Skin epidermis (tissue), 12 donors: ENCODE measurements around the gene VANGL2.

ENCODE experiments used
- H3K27ac ChIP-seq, 21 experiments: fragments of 200-600 bp; sonication (generic) in 11 of 21; one replicate each; pipeline ENCODE4 v1.5.0; 2020; ENCODE audit warnings: mild to moderate bottlenecking in 3 of 21, inconsistent platforms in 2 of 21, moderate library complexity in 2 of 21
- H3K4me3 ChIP-seq, 7 experiments: fragments of 200-600 bp; sonication (generic) in 2 of 7; one replicate each; pipeline ENCODE4 v1.5.0; 2020; ENCODE audit warnings: inconsistent platforms in 2 of 7, mild to moderate bottlenecking in 2 of 7, moderate library complexity in 1 of 7

The VANGL2 gene

DNA sequence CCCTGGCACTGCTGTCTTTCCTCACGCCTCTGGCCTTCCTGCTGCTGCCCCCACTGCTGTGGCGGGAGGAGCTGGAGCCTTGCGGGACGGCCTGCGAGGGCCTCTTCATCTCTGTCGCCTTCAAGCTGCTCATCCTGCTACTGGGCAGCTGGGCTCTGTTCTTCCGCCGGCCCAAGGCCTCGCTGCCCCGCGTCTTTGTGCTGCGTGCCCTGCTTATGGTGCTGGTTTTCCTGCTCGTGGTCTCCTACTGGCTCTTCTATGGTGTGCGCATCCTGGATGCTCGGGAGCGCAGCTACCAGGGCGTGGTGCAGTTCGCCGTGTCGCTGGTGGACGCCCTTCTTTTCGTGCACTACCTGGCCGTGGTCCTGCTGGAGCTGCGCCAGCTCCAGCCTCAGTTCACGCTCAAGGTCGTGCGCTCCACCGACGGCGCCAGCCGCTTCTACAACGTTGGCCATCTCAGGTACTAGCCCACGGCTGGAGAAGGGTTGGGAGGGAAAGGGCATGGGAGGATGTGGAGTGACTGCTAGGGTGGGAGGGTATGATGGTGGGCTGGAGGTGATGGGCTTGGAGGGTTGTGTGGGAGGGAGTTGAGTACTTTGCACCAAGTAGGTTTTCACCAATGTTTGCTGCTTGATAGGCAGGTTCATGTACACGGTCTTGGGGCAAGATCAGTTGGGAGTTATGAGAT is 18.9 kb downstream of the VANGL2 start:
- Histone ChIP-seq H3K4me3 (no peak overlapping the region), H3K27ac (no peak overlapping the region)

GRCh38 chr1:160419838-160420169 is 19.4 kb downstream of the VANGL2 start:
- Histone ChIP-seq H3K4me3 (no peak overlapping the region), H3K27ac (no peak overlapping the region)

GRCh38 chr1:160420881-160421842 is 20.8 kb downstream of the VANGL2 start:
- H3K4me3 ChIP-seq, result no peak overlapping the region

DNA sequence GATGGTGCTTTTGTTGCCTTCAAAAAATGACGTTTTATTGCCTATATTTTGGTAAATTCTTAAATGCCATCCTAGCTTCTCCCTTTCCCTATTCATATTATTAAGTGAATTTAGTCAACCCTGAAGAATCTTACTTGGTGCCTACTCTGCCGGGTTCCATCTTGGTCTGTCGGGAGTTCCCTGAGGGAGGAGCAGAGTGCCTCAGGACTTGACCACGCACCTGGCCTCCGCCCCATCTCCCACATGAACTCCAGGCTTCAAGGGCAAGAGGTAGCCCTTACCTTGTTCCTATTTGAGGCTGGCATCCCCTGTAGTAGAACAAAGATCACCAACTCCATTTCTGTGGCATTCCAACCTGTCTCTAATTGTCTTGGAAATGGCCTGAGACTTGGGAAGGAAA is 21.5 kb downstream of the VANGL2 start:
- Histone ChIP-seq H3K27ac (no peak overlapping the region), H3K4me3 (no peak overlapping the region)

More at GRCh38 chr1:160420881-160421842, 20.8 kb downstream of the VANGL2 start:
- H3K27ac ChIP-seq, result no peak overlapping the region

DNA sequence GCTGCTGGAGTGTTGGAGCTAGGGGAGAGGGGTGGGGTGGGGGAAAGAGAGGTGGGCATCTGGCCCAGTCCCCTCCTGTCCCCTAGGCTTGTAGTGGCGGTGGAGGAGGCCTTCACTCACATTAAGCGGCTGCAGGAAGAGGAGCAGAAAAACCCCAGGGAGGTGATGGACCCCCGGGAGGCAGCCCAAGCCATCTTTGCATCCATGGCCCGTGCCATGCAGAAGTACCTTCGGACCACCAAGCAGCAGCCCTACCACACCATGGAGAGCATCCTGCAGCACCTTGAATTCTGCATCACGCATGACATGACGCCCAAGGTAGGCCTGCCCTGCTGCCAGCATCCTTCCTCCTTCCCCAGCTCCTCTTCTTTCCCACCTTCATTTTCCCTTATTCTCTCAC is 23.6 kb downstream of the VANGL2 start:
- no peak overlapping the region for H3K4me3 ChIP-seq
- no peak overlapping the region for H3K27ac ChIP-seq

GRCh38 chr1:160425847-160426246 is 25.5 kb downstream of the VANGL2 start:
- Histone ChIP-seq H3K27ac (no peak overlapping the region), H3K4me3 (no peak overlapping the region)

DNA sequence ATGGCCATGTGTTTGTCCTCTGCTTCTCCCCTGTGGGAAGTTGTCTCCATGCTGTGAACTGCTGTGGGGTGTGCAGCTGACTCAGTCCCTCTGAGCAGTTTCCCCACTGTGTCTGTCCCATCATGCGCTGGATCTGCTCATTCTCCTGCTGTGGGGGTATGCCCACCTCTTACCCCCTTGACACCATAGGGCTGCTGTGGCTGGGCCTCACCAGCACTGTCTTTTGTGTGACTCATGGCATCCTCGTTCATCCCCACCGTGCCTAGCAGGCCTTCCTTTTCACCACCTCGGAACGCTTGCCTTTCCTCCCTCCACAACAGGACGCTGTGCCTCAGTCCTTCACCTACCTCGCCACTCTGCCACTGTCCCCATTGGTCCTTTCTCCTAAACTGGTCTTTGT is 27.3 kb downstream of the VANGL2 start:
- Histone ChIP-seq H3K27ac (peak overlapping the region in 1 of 21 experiments; percentile 84), H3K4me3 (no peak overlapping the region)

DNA sequence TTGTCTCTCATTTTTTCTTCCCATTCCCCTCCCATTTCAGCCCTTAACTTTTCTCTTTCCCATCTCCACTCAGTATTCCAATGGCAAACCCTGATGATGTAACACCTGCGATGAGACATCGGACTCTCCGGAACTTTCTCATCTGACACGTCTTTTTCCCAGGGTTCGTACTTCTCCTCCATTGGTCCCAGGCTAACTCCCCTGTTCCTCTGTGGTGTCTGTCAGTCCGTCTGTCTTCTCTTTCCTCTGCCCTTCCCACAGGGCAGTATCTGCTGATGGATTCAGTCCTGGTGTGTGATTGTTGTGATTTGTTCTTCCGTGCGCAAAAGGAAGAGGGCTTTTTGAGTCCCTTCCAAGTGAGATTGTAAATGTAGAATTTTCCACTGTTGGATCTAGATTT is 27.7 kb downstream of the VANGL2 start:
- Histone ChIP-seq H3K27ac (peak overlapping the region in 4 of 21 experiments; percentile 24 to 84 (median 73)), H3K4me3 (no peak overlapping the region)

- peak overlapping the region in 13 of 21 experiments; percentile 14 to 84 (median 64) for H3K27ac ChIP-seq
These were observed 28.3 kb downstream of the VANGL2 start for GRCh38 chr1:160428655-160429054.

DNA sequence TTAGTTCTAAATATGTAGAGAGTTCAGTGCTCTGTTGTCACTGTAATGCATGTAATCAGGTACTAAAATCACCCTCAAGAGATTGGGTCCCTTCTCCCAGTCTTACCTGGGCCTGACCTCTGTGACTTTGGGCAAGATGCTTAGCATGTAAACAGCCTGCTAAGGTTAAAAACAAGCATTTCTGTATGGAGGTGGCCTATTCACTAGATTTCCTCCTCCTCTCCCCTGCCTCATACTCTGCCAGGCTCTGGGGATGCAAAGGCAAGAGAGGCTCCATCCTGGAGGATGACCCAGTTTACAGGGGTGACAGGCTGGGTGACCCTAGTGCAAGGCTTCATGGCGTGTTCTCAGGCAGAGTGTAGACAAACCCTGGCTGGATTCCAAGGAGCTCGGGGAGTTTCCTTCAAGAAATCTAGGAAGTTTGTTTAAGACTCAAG is 28.8 kb downstream of the VANGL2 start:
- H3K4me3 ChIP-seq, result no peak overlapping the region
- peak overlapping the region in 14 of 21 experiments; percentile 14 to 84 (median 64) for H3K27ac ChIP-seq

More at GRCh38 chr1:160428655-160429054, 28.3 kb downstream of the VANGL2 start:
- H3K4me3 ChIP-seq, result no peak overlapping the region

GRCh38 chr1:160429702-160430535 is 29.6 kb downstream of the VANGL2 start:
- peak overlapping the region in 15 of 21 experiments; percentile 14 to 84 (median 64) for H3K27ac ChIP-seq

DNA sequence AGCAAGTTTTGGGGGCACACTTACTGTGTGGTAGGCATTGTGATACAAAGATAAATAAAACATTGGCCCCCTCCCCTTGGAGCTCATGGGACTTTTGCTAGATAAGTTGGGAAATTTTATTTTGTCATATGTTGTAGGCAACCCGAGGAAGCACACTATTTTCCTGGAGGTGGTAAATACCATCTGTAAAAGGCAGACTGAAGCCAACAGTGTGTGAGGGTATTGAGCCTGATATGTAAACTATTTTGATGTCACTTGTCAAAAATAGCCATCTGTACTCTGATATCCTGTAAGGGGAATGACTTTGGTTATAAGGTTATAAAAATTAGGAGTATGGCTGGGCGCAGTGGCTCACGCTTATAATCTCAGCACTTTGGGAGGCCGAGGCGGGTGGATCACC is 30.6 kb downstream of the VANGL2 start:
- Histone ChIP-seq H3K4me3 (no peak overlapping the region), H3K27ac (peak overlapping the region in 5 of 21 experiments; percentile 4 to 84 (median 24))

More at GRCh38 chr1:160429702-160430535, 29.6 kb downstream of the VANGL2 start:
- no peak overlapping the region for H3K4me3 ChIP-seq

DNA sequence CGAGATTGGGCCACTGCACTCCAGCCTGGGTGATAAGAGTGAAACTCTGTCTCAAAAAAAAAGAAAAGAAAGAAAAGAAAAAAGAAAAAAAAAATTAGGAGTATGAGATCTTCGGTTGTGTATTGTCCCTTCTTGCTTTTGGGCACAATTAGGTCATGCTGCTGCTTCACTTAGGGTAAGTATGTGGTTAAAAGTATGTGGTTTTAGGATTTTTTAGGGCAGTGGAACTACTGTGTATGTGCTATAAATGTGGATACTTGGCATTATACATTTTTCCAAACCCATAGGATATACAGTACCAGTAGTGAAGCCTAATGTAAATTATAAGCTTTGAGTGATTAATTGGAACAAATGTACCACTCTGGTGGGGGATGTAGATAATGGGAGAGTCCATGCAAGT is 31.2 kb downstream of the VANGL2 start:
- no peak overlapping the region for H3K4me3 ChIP-seq
- peak overlapping the region in 5 of 21 experiments; percentile 4 to 80 (median 68) for H3K27ac ChIP-seq

- Histone ChIP-seq H3K27ac (peak overlapping the region in 8 of 21 experiments; percentile 19 to 80 (median 48)), H3K4me3 (no peak overlapping the region)
These were observed 32.0 kb downstream of the VANGL2 start for GRCh38 chr1:160432371-160432786.

DNA sequence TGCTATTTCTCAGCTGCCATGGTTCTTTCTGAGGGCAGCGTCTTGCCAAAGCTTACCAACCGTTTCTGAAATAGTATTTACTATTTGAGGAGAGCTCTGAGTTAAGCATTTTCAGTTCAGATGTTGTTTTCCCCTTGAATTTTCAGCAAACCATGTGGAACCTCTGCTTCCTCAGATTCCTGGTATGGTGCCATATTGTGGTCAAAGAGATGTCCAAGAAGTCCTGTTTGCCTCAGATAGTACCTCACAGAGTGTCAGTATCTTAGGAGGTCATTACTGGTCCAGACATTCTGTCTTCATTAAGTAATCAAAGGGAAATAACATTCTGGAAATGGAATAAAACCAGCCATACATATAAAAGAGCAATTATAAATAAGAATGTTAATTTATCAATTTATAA is 36.6 kb downstream of the VANGL2 start:
- peak overlapping the region in 4 of 21 experiments; percentile 81 to 93 (median 82) for H3K27ac ChIP-seq
- H3K4me3 ChIP-seq, result no peak overlapping the region

DNA sequence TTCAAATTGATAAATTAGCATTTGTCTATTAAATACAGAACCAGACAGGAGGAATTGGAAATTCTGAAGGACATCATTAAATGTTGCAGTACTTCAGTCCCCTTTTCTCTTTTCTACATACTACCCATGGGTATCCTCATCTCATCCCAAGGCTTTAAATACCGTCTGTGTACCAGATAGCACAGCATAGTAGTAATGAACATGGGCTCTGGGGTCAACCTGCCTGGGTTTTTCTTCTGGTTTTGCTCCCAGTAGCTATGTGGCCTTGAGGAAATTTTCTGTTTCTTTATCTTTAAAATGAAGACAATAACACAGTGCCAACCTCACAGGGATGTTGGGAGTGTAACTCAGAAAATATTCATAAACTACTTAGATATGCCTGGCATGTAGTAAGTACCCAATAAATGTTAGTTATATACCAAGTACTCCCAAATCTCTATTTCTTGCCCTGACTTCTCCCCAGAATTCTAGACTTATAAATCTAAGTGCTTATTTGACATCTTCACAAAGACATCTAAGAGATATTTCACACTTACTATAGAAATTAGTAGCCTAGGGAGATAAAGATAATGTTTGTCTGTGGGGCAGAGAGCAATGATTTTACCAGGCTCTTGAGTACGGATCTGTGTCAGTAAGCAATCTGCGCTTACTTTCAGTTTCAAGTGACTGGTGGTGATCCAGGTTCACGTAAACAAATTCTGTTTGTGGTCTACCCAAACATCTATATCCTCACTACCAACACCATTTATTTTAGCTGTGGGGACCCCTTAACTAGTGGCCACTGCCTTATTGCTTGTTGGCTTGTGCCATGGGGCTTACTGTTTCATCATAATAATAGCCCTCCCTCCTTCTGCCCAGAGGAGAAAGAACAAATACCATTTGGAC is 37.3 kb downstream of the VANGL2 start:
- Histone ChIP-seq H3K4me3 (peak overlapping the region in 1 of 7 experiments; percentile 1), H3K27ac (peak overlapping the region in 15 of 21 experiments; percentile 0 to 93 (median 55))

- Histone ChIP-seq H3K27ac (peak overlapping the region in 15 of 21 experiments; percentile 0 to 93 (median 55)), H3K4me3 (peak overlapping the region in 1 of 7 experiments; percentile 1)
These were observed 38.1 kb downstream of the VANGL2 start for GRCh38 chr1:160438317-160438918.

- Histone ChIP-seq H3K4me3 (no peak overlapping the region), H3K27ac (peak overlapping the region in 4 of 21 experiments; percentile 8 to 93 (median 82))
These were observed 38.6 kb downstream of the VANGL2 start for GRCh38 chr1:160438935-160439334.
